ENCODE measurements around the gene RBM12. TPM values are rescaled to one million over a fixed set of nuclear protein-coding genes. Genes with fewer than 3 reads are reported as not detected.

Gene RBM12
- total RNA-seq, 1 donor from 2014 or later, result 72.5 TPM

GRCh38 chr20:35702824-35703695, 38.4 kb upstream of the RBM12 start:
- peaks cover 70% of the 10 kb centered on the region for H3K36me3 ChIP-seq

GRCh38 chr20:35702051-35702823, 37.5 kb upstream of the RBM12 start:
- intact Hi-C loops (cut with DNase I), result no loop called here
- Histone ChIP-seq H3K36me3 (peaks cover 62% of the 10 kb centered on the region), H3K27me3 (no peaks in the 10 kb centered on the region), H3K9me3 (no peaks in the 10 kb centered on the region), H3K27ac (no peak overlapping the region), H3K4me3 (no peak overlapping the region), H3K4me1 (peaks cover 17% of the 10 kb centered on the region)
- TF ChIP-seq CTCF (IDR thresholded peaks at IDR 0.05), result no peak
- peak; percentile 50 for DNase-seq
- no peak for ATAC-seq

More at GRCh38 chr20:35702824-35703695, 38.4 kb upstream of the RBM12 start:
- DNase-seq (no peak), ATAC-seq (no peak)
- peaks cover 14% of the 10 kb centered on the region for H3K4me1 ChIP-seq
- H3K27me3 ChIP-seq, result no peaks in the 10 kb centered on the region
- no peaks in the 10 kb centered on the region for H3K9me3 ChIP-seq
- H3K4me3 ChIP-seq, result no peak overlapping the region
- intact Hi-C loops (cut with DNase I), result no loop called here
- no peak overlapping the region for H3K27ac ChIP-seq
- no peak for TF ChIP-seq CTCF (IDR thresholded peaks at IDR 0.05)

GRCh38 chr20:35700625-35701148, 36.0 kb upstream of the RBM12 start:
- H3K27me3 ChIP-seq, result no peaks in the 10 kb centered on the region
- peaks cover 53% of the 10 kb centered on the region for H3K36me3 ChIP-seq
- peak overlapping the region; percentile 69 for H3K4me3 ChIP-seq
- ATAC-seq, result no peak
- TF ChIP-seq CTCF (IDR thresholded peaks at IDR 0.05), result no peak
- H3K27ac ChIP-seq, result no peak overlapping the region
- intact Hi-C loops (cut with DNase I), result no loop called here
- H3K9me3 ChIP-seq, result no peaks in the 10 kb centered on the region
- peaks cover 17% of the 10 kb centered on the region for H3K4me1 ChIP-seq
- DNase-seq, result peak; percentile 30

GRCh38 chr20:35699957-35700624, 35.4 kb upstream of the RBM12 start:
- no peak for TF ChIP-seq CTCF (IDR thresholded peaks at IDR 0.05)
- intact Hi-C loops (cut with DNase I), result no loop called here
- Histone ChIP-seq H3K9me3 (no peaks in the 10 kb centered on the region), H3K36me3 (peaks cover 53% of the 10 kb centered on the region), H3K4me3 (peak overlapping the region; percentile 69), H3K4me1 (peaks cover 17% of the 10 kb centered on the region), H3K27me3 (no peaks in the 10 kb centered on the region), H3K27ac (peak overlapping the region; percentile 87)
- ATAC-seq (no peak), DNase-seq (no peak)

Measured in upper lobe of right lung (tissue), 1 donor.